HG02970 (cell line): ENCODE data around the gene RNASE13.

Experiments
- ATAC-seq: cut with Tn5 transposase; IDR thresholded peaks from one replicate; pipeline ENCODE4 v1.9.1; 2021; ENCODE audit warnings: mild to moderate bottlenecking, moderate library complexity, moderate number of reproducible peaks; ENCODE audit not compliant: unreplicated experiment, low FRiP score

Gene RNASE13, protein sequence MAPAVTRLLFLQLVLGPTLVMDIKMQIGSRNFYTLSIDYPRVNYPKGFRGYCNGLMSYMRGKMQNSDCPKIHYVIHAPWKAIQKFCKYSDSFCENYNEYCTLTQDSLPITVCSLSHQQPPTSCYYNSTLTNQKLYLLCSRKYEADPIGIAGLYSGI

DNA sequence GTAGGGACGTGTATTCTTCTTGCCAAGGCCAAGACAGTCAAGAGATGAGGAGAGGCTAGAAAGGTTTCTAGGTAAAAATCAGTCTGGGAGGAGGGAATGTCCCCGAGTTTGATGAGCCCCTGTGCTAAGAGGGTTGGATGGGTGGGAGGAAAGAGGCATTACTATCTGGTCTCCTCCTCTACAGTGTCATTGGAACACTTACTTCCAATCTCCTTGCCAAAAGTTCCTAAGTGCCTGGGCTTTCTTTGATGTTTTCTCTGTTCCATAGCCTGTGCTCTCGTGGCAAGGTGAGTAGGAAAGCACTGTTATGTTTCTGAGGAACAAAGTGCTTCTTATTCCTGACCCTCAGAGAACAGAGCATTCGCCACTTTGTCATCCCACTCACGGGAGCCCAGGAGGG is at the start of gene RNASE13:
RNASE13 (minus strand) TSS at position 101 of the 400 bp plus-strand sequence. CDS start 519 bp downstream, outside the sequence.
- no peak for ATAC-seq

- ATAC-seq = no peak
Measured at GRCh38 chr14:21084396-21084795, 49.8 kb upstream of the RNASE13 start.

- ATAC-seq = no peak
Measured at GRCh38 chr14:21083565-21084325, 49.1 kb upstream of the RNASE13 start.

DNA sequence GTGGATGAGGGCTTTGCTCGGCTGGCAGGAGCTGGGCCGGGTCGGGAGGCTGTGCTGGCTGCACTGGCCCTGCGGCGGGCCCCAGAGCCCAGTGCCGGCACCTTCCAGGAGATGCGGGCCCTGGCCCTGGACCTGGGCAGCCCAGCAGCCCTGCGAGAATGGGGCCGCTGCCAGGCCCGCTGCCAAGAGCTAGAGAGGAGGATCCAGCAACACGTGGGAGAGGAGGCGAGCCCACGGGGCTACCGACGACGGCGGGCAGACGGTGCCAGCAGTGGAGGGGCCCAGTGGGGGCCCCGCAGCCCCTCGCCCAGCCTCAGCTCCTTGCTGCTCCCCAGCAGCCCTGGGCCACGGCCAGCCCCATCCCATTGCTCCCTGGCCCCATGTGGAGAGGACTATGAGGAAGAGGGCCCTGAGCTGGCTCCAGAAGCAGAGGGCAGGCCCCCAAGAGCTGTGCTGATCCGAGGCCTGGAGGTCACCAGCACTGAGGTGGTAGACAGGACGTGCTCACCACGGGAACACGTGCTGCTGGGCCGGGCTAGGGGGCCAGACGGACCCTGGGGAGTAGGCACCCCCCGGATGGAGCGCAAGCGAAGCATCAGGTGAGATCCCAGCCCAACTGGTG is 47.0 kb upstream of the RNASE13 start:
- no peak for ATAC-seq

GRCh38 chr14:21078726-21079125 is 44.1 kb upstream of the RNASE13 start:
- no peak for ATAC-seq

DNA sequence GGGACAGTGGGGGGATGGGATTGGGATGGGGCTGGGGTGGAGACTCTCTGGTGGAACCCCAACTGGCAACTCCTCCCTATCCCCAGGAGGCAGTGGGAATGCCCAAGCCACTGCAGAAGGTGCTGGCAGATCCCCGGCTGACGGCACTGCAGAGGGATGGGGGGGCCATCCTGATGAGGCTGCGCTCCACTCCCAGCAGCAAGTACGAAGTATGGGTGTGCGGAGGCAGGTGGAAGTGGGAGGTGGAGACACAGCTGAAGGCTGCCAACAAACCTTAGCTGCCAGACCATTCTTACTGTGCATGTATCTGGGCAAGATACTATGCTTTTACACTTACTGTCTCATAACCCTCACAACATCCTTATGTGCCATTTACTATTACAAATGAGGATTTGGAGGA is 43.7 kb upstream of the RNASE13 start:
- ATAC-seq = no peak

DNA sequence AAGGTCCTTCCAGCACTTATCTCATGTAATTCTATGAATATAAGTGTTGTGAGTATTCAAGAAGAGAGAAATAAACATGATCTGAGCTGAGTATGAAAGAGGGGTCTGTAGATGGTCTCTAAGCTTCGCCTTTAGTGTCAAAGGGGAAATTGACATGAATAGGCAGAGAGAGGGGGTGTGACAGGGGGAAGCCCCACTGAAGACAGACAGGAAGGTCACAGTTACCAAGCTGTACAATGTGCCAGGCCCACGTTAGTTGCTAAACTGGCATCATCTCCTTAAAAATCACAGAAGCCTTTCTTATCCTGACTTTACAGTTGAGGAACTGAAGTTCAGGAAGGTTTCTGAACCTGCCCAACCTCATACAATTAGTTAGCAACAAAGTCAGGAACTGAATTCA is 43.1 kb upstream of the RNASE13 start:
- ATAC-seq = no peak

GRCh38 chr14:21075719-21076437 is 41.3 kb upstream of the RNASE13 start:
- no peak for ATAC-seq

DNA sequence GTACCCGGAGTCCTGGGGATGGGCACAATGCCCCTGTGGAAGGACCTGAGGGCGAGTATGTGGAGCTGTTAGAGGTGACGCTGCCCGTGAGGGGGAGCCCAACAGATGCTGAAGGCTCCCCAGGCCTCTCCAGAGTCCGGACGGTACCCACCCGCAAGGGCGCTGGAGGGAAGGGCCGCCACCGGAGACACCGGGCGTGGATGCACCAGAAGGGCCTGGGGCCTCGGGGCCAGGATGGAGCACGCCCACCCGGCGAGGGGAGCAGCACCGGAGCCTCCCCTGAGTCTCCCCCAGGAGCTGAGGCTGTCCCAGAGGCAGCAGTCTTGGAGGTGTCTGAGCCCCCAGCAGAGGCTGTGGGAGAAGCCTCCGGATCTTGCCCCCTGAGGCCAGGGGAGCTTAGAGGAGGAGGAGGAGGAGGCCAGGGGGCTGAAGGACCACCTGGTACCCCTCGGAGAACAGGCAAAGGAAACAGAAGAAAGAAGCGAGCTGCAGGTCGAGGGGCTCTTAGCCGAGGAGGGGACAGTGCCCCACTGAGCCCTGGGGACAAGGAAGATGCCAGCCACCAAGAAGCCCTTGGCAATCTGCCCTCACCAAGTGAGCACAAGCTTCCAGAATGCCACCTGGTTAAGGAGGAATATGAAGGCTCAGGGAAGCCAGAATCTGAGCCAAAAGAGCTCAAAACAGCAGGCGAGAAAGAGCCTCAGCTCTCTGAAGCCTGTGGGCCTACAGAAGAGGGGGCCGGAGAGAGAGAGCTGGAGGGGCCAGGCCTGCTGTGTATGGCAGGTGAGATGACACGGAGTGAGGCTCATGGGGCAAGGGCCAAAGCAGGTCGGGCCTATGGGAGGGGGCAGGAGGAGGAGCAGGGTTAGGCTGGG is 40.0 kb upstream of the RNASE13 start:
- ATAC-seq = no peak

DNA sequence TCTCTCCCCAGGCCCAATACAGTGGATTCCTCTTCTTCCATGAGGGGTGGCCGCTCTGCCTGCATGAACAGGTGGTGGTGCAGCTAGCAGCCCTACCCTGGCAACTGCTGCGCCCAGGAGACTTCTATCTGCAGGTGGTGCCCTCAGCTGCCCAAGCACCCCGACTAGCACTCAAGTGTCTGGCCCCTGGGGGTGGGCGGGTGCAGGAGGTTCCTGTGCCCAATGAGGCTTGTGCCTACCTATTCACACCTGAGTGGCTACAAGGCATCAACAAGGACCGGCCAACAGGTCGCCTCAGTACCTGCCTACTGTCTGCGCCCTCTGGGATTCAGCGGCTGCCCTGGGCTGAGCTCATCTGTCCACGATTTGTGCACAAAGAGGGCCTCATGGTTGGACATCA is 39.3 kb upstream of the RNASE13 start:
- ATAC-seq = no peak

DNA sequence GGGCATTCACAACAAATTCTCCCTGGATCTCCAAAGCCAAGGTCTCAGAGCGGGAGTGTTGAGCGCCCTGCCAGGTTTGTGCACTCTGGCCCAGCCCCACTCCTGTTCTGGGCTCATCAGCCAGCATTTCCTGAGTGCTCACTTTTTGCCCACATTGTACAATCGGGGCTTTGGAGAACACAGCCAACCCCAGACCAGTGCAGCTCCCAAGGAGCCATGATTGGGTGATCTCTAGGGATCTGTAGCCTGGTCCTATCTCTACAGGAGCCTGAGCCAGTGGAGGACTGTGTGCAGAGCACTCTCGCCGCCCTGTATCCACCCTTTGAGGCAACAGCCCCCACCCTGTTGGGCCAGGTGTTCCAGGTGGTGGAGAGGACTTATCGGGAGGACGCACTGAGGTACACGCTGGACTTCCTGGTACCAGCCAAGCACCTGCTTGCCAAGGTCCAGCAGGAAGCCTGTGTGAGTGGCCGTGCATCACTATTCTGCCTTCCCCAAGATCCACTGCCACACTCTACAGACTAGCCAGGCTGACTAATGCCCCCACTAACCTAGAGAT is 38.3 kb upstream of the RNASE13 start:
- ATAC-seq = no peak

DNA sequence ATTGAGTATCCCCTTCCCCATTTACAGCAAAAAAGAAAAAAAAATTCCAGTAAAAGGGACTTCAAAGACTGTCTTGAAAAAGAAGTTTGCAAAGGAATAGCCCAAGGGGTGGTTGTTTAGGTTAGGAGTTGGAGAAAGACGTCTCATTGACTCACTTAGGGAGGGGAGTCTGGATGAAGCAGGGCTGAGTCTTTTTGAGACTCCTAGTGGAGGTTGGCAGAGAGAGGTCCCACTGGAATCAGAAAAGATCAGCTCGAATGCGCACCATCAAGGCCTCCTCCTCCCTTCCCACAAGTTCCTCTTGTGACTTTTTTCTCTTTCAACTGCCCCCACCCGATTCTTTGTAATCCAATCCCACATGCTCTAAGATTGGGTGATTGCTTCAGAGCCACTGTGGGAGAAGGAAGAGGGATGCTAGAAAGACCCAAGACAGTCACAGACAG is 37.4 kb upstream of the RNASE13 start:
- no peak for ATAC-seq

- peak; percentile 61 for ATAC-seq
Measured at GRCh38 chr14:21071225-21072030, 36.8 kb upstream of the RNASE13 start.

- no peak for ATAC-seq
Measured at GRCh38 chr14:21070610-21071224, 36.1 kb upstream of the RNASE13 start.

DNA sequence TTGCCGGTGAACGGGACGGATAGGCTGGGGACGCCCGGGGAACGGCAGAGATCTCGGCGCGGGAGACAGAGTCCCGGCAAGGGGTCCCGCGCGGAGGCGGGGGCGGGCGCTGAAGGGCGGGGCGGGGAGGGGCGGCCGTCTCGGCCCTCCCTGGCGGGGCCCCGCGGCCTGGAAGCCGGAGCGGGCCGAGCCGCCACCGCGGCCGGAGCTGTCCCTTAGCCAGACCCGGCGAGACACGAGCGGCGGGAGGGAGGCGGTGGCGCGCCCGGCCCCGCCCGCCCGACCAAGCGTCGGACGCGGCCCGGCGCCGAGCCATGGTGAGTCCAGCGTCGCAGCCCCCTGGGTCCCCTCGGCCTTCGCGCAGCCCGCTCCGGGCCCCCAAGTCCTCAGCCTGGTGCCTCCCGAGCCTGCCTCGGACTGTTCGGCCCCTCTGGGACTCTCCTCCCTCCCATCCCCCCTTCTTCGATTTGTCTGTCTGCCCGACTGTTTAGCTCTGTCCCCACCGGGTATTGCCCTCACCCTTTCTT is 35.5 kb upstream of the RNASE13 start, which contains the start of gene ARHGEF40:
ARHGEF40 (plus strand) TSS at position 222 of the 527 bp plus-strand sequence; CDS start at position 315, 93 bp downstream.
- no peak for ATAC-seq

DNA sequence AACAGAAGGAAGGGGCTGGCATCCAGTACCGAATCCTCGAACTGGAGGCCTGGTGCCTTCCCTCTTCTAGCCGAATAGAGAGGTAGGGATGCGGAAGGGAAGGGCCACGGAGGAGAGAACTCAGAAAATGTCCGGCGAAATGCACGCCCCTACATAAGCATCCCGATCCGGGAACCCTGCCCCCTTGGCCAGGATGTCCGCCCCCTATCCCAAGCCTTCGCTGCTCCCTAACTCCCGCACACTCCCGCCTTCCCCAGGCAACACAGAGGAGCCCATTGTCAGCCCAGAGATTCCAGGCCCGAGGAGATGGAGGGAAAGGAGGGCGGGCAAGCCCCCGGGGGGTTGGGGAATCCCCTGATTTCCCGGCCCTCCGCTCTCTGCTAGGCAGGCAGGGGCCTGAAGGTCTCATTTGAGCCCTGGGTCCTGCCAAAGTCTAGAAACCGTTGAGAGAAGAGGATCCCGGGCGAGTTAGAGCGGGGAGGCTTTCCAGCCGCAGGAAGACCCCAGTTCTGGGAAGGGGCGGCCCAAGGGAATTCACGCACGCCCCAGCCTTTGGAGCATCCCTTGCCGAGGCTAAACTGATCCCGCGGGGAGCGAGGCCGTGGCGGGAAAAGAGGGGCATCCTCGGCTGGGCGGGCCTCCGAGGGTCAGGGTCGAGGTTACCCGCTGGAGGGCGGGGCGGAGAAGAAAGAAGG is 34.9 kb upstream of the RNASE13 start:
- ATAC-seq = no peak

DNA sequence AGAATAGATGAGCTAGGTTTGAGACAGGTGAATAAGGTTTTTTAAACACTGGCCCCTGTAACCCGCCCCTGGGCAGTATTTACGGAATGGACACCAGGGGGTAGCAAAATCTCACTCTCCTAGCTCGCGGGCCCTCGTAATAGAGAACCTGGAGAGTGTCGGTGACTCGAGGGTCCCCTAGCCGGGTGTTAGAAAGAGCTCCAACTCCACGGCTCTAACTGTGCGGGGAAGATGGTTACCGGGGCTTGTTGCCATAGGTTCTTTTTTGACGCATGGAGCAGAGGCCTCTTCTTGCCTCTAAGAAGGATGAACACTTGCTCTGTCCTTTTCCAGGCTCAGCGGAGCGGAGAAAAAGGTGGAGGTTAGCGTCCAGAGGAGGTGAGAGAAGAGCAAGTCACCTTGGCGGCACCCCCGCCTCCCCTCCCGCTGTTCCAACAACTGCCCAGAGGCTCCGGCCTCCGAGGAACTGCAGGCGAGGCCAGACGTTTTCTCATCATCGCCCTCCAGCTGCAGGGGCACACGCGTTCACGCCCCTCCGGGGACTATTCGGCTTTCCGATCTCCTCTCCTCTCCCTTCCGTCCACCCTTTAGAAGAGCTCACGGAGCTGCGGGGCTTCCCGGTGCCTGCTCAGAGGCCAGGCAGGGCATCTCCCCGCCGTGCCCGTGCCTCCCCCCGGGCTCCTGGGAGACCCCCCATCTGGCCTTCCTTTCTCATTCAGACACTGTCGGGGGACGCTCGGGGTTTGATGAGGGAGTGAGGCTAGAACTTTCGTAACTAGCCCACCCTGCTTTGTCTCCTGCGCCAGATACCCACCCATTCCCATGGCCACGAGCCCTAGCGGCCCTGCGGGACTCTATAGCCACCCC is 34.1 kb upstream of the RNASE13 start:
- ATAC-seq = no peak
